ENCODE results near the gene KIAA1549. TPM values are rescaled to one million over a fixed set of nuclear protein-coding genes. Genes with fewer than 3 reads are reported as not detected.
A peak's percentile ranks its signal among the peaks of the same experiment; 100 is the strongest.

KIAA1549 gene
- total RNA-seq, 4 donors from 2014 or later, result 0.83 to 2.1 (median 1.5) TPM

- Histone ChIP-seq H3K9me3 (no peaks in the 10 kb centered on the region), H3K36me3 (no peaks in the 10 kb centered on the region), H3K27me3 (no peaks in the 10 kb centered on the region), H3K27ac (peak overlapping the region; percentile 48), H3K4me3 (no peak overlapping the region), H3K4me1 (peaks cover 14% of the 10 kb centered on the region)
- DNase-seq (ENCODE audit: low spot score in 2 of 2), result peak in 1 of 2 donors; percentile 71
- no peak for TF ChIP-seq POLR2AphosphoS5 (IDR thresholded peaks at IDR 0.05)
- no peak for TF ChIP-seq CTCF (IDR thresholded peaks at IDR 0.05)
- WGBS, result 40% methylated on average over 13 of the region's 13 CpGs
These were observed 100.2 kb downstream of the KIAA1549 start for GRCh38 chr7:138880881-138881578.

GRCh38 chr7:138879356-138879755 lies 101.8 kb downstream of the KIAA1549 start:
- TF ChIP-seq POLR2A (IDR thresholded peaks at IDR 0.05), result no peak
- no peak for TF ChIP-seq CTCF (IDR thresholded peaks at IDR 0.05)
- no peak for TF ChIP-seq POLR2AphosphoS5 (IDR thresholded peaks at IDR 0.05)
- no peak for TF ChIP-seq EP300 (IDR thresholded peaks at IDR 0.05)
- no peaks in the 10 kb centered on the region for H3K27me3 ChIP-seq
- H3K36me3 ChIP-seq, result no peaks in the 10 kb centered on the region
- H3K4me1 ChIP-seq, result peaks cover 14% of the 10 kb centered on the region
- H3K4me3 ChIP-seq, result no peak overlapping the region
- no peaks in the 10 kb centered on the region for H3K9me3 ChIP-seq
- 98% methylated on average over 10 of the region's 10 CpGs for WGBS
- no peak overlapping the region for H3K27ac ChIP-seq
- no peak for DNase-seq (ENCODE audit: low spot score in 2 of 2)

- no peak for DNase-seq (ENCODE audit: low spot score in 2 of 2)
- Histone ChIP-seq H3K4me1 (peaks cover 14% of the 10 kb centered on the region), H3K36me3 (no peaks in the 10 kb centered on the region), H3K27me3 (no peaks in the 10 kb centered on the region), H3K27ac (no peak overlapping the region), H3K4me3 (no peak overlapping the region), H3K9me3 (no peaks in the 10 kb centered on the region)
- TF ChIP-seq EP300 (IDR thresholded peaks at IDR 0.05) (no peak), CTCF (IDR thresholded peaks at IDR 0.05) (no peak), POLR2AphosphoS5 (IDR thresholded peaks at IDR 0.05) (no peak), POLR2A (IDR thresholded peaks at IDR 0.05) (no peak)
These were observed 102.3 kb downstream of the KIAA1549 start for GRCh38 chr7:138878856-138879255.

GRCh38 chr7:138878051-138878450 lies 103.1 kb downstream of the KIAA1549 start:
- H3K27ac ChIP-seq, result no peak overlapping the region
- 81% methylated on average over 7 of the region's 7 CpGs for WGBS
- H3K4me3 ChIP-seq, result no peak overlapping the region
- DNase-seq (ENCODE audit: low spot score in 2 of 2), result no peak
- no peak for TF ChIP-seq POLR2AphosphoS5 (IDR thresholded peaks at IDR 0.05)
- no peak for TF ChIP-seq POLR2A (IDR thresholded peaks at IDR 0.05)
- TF ChIP-seq CTCF (IDR thresholded peaks at IDR 0.05), result no peak
- no peak for TF ChIP-seq EP300 (IDR thresholded peaks at IDR 0.05)
- no peaks in the 10 kb centered on the region for H3K36me3 ChIP-seq
- peaks cover 14% of the 10 kb centered on the region for H3K4me1 ChIP-seq
- no peaks in the 10 kb centered on the region for H3K27me3 ChIP-seq
- H3K9me3 ChIP-seq, result no peaks in the 10 kb centered on the region

- H3K27me3 ChIP-seq, result no peaks in the 10 kb centered on the region
- no peak overlapping the region for H3K27ac ChIP-seq
- no peak for DNase-seq (ENCODE audit: low spot score in 2 of 2)
- no peak for TF ChIP-seq POLR2AphosphoS5 (IDR thresholded peaks at IDR 0.05)
- no peak for TF ChIP-seq CTCF (IDR thresholded peaks at IDR 0.05)
- TF ChIP-seq EP300 (IDR thresholded peaks at IDR 0.05), result no peak
- TF ChIP-seq POLR2A (IDR thresholded peaks at IDR 0.05), result no peak
- no peaks in the 10 kb centered on the region for H3K9me3 ChIP-seq
- H3K4me1 ChIP-seq, result peaks cover 6% of the 10 kb centered on the region
- H3K4me3 ChIP-seq, result no peak overlapping the region
- H3K36me3 ChIP-seq, result peaks cover under 1% of the 10 kb centered on the region
- 69% methylated on average over 4 of the region's 4 CpGs for WGBS
These were observed 104.9 kb downstream of the KIAA1549 start for GRCh38 chr7:138876326-138876725.

Data from suprapubic skin (tissue), 4 donors.